Activated CD4-positive, alpha-beta T cell treated with anti-CD3 and anti-CD28 coated beads, Interleukin-2, Interleukin-6, amounts not matched to agents 100 ng/mL and 50 ng/mL, durations not matched to agents 16 hours and 8 hours (primary cell): ENCODE results near the gene ACY1.

Experiments used
- DNase-seq: peaks from one replicate; pipeline ENCODE4 v3.0.0-alpha.2; 2020

The ACY1 gene

DNA sequence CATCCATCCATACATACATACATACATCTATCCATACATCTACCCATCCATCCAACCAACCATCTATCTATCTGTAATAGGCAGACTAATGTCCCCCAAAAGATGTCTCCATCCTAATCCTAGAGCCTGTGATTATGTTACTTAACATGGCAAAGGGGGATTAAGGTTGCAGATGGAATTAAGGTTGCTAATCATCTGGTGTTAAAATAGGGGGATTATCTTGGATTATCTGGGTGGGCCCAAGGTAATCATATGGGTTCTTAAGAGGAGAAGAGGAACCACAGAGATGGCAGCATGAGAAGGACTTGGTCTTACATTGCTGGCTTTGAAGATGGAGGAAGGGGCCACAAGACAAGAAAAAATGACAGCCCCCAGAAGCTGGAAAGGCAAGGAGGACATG lies 27.1 kb downstream of the ACY1 start:
- no peak for DNase-seq

DNA sequence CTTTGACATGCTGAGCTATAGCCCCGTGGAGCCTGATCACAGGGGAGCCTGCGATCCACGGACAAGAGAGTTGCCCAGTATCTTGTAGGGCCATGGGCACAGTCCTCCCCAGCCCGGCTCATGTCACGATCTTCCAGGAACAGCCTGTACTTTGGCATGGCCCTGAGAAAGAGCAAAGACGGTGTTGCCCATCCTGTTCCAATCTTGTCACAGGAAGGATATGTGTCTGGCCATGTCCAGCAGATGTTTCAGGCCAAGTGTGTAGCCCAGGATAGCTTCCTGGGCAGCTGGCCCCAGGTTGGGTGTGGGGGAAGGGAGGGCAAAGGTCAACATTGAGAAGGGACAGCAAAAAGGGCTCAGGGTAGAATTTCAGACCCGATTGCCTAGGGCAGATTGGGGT lies 29.4 kb downstream of the ACY1 start:
- DNase-seq, result no peak

DNA sequence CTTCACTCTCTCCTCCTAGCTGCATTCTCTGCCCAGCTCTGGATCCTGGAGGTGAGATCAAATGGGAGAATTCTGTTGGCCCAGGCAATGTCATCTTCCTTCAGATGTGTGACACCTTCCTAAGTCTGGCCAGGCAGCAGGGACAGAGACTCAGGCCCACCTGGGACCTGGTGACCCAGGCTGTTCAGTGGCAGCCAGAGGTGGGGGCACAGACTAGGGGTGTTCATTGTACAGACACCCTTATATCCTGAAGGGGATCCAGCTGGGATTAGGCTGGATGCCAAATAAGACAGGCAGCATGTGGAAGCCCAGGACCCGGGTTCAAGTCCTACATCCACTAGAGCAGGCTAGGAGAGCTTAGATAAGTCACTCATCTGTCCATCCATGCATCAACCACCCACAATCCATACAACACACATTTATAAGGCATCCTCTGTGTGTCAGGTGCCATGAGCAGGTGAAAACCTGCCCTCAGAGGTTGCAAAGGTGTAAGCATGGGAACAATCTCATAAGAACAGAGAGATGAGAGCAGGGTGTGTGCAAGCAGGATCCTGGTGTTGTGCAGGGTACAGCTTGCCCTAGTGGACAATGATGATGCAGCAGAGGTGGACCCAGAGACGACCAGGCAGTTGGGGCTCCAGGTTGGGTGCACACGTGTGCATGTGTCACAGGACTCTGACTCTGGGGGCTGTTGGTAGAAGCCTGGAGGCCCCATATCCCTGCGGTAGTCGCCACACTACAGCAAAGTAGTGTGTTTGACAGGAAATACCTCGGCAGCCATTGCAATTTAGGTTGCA lies 30.7 kb downstream of the ACY1 start:
- DNase-seq, result no peak

DNA sequence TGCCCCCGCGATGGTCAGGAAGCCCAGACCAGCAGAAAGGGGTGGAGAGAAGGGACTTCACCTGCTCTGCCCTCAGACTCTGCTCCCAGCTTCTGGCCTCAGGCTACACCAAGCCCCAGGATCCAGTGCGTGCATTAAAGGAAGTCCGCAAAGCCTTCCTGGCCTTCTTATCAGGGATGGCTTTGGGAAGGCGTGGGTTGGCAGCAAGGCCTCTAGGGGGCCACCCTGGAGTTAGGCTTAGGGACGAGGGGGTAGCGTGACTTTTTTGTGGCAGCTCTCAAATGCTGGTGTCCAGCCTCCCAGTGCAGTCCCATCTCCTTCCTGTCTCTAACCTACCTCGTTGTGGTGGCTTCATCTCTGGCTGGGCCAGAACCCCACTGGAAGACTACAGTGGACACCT lies 31.3 kb downstream of the ACY1 start:
- DNase-seq, result no peak

DNA sequence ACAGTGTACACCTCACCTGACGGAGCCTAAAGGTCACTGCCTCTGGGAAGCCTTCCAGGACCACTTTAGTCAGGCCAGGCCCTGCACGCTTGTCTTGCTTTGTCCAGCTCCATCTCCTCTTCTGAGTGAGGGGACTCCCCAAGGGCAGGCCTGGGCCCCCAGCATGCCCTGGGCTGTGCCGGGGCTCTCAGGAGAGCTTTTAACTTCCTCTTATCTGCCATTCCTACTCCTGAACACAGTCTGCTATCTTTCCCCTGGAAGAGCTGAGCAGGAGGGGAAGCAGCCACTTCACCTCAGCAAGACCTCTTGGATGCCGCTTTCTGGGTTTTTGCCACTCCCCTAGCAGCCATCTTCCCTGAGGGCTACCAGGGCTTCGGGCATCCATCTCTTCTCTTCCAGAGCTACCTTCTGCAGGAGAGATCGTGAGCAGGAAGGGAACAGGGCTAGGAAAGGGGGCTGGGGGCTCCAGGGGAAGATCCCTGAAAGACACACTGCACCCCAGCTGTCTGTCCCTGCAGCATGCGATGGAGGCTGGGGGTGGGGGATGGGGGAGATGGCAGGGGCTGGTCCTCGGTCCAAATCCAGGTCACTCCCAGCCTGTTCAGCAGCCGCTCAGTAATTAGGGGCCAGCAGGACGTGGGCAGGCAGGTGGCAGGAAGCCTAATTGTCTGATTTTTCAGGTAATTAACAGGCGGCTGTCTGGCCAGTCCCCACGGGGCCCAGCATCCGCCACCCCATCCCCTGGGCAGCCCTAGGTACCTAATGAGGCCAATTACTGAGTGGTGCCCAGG lies 32.3 kb downstream of the ACY1 start:
- DNase-seq, result no peak

DNA sequence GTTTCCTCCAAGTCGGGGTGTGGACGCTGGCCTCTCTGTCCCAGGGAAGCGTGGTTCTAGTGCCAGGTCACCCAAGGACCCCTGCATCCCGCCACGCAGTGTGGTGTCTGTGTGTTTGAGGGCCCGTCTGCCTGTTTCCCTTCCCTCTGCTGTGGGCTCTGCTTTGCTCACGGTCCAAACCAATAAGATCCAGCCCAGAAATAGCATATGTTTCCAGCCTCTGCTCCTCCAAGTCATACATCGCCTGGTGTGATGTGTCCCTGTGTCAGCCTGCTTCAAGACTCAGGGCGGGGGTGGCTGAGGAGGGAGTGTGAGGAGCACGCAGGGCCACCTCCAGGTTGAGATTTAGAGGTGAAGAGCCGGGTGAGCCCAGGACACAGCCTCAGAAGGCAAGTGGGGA lies 34.3 kb downstream of the ACY1 start:
- no peak for DNase-seq

DNA sequence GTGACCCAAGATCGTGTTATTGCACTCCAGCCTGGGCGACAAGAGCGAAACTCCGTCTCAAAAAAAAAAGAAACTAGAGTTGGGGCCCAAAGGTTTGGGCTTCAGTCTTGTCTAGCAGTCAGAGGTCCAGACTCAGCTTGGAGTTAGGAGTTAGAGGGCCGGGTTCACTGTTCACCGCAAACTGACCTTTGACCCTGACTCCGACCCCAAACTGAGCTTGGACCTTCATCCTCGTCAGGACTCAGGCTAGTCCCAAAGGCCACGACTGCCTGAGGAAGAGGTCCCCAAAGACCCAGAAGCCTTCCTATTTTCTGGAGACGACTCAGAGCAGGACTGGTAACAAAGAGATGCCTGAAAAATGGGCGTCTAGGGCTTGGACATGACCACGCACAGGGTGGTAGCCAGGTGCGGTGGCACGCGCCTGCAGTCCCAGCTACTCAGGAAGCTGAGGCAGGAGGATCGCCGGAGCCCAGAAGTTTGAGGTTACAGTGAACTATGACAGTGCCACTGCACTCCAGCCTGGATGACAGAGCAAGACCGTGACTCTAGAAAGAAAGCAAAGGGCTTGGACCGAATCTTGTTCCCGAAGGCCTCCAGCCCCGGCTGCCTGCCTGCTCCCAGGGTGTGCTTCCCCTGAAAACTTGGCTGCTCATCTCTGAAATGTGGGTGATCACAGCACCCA lies 35.1 kb downstream of the ACY1 start:
- DNase-seq, result no peak

DNA sequence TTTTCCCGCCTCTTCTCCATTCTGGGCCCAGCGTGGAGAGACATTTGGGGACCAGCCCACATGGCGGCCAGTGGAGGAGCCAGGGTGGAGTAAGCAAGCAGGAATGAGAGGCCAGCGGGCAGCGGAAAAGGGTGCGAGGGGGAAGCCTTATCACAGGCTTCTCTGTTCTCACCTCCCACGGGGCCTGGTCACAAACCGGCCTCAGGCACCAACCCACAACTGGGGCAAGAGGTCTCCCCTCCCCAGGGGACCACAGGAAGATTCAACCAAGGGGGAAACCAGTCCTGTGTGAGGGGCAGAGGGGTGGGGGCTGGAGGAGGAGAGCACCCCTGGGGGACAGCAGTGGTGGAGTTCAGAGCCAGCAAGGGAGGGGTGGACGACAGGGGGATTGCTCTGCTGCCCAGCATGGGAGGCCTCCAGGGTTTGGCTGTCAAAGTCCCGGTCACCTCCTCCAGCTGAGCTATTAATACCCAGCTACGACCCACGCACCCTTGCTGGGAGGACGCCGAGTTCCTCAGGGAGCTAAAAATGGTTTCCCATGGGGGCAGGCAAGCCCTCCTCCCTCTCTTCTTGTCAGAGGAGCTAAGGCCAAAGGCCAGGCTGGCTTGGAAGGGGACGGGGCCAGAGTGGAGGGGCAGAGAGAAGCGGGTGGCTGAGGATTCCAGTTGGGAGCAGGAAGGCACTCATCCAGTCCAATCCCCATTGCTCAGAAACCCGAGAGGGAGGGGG lies 36.2 kb downstream of the ACY1 start:
- no peak for DNase-seq

DNA sequence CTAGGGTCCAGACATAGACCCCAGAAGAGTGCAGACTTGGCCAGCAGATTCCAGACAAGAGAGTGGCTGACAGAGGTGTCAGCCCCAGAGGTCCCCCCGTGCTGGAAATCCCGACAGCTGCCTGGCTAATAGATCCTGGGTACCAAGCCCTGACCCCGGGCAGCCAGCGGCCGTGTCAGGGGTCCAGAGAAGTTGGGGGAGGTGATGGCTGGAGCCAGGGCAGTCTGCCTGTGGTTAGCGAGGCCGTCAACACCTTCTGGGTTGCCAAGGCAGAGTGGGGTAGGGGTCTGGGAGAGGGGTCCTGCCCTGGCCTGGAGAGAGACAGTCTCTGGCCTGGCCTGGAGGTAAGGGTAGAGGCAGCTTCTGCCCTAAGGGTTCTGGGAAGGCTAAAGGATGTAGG lies 37.5 kb downstream of the ACY1 start:
- no peak for DNase-seq

DNA sequence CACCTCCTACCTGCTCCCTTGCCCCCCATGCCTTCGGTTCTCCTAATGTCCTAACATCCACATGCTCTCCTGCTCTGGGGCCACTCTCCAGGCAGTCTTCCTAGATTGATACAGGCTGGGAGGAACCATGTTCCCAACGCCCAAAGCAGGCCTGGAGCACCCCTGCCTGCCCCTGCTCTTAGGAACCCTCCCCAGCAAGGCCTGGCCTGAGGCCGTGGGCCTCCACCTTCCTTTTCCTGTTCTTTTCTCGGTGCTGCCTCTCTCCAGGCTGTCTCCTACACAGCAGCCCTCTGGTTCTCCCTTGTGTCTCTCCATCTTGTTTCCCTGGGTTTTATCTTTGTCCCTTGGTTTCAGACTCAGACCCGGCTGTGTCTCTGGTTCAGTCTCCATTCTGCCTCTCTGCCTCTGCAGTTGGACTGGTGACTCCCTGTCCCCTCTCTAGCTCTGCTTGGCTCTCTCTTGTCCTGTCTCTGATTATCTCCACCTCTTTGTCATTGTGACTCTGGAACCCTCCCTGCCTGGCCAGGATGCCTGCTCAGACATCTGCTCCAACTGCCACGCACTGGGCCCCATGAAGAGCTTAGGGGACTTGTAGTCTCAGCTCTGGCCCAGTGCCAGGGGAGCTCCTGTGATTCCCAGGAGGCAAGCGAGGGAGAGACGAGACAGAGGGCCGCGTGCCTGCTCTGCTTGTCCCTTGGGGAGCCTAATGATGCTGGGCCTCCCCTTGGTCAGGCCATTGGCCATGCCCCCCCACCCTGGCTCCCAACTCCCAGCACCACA lies 38.3 kb downstream of the ACY1 start:
- DNase-seq, result no peak

DNA sequence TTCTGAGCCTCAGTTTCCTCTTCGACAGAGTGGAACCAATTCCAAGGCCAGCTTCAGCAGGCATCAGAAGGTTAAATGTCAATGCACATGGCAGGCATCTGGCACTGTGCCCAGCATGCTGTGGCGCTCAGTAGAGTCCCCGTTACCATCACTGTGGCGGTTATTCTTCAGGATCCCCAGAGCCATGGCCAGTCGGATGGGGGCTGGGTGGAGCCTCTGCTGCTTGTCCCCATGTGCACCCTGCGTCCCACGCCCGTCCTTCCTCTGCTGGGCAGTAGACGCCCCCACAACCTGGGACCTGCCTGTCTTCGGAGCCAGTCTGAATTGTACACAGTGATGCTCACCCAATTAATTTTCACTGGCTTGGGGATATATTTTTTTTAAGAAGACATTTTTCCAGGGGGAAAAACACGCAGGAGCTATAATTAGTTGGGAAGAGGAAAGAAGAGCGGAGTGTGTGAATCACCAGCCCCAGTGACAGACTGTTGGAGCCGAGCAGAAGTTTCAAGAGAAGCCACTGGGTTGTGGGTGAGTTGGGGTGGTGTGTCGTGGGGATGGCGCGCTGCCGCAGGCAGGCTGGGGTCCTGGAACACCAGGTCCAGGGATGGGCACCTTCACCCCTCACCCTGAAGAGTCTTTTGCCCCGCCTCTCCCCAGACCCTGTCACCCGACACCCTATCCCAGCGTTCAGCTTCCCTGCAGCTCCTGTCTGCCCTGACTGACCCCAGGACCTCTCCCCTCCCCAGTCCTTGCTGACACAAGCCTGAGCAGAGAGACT lies 39.2 kb downstream of the ACY1 start:
- DNase-seq, result no peak

DNA sequence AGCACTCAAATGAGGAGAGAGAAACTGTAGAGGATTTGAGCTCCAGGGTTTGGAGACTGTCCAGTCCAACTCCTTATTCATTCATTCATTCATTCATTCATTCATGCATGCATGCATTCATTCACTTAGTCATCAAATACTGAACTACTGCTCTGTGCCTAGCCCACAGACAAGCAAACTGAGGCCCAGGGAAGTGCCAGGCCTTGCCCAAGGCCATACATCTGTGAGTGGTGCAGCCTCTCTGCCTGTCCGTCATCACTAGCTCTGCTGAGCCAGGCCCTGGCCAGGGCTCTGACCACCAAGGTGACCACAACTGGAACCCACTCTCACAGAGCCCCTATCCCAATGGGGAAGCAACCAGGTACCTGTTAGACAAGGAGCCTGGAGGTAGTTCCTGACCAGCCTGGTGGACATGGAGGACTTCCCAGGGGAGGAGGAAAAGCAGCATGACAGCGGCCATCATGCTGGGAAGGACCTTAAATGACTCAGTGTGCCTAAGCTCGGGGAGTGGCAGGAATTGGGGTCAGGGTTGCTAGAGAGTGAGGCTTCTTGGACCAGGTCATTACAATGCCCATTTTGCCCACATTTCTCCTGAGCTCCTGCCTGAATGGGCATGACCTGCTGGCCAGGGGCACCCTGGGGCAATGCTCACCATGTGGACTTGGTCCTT lies 39.9 kb downstream of the ACY1 start:
- no peak for DNase-seq

DNA sequence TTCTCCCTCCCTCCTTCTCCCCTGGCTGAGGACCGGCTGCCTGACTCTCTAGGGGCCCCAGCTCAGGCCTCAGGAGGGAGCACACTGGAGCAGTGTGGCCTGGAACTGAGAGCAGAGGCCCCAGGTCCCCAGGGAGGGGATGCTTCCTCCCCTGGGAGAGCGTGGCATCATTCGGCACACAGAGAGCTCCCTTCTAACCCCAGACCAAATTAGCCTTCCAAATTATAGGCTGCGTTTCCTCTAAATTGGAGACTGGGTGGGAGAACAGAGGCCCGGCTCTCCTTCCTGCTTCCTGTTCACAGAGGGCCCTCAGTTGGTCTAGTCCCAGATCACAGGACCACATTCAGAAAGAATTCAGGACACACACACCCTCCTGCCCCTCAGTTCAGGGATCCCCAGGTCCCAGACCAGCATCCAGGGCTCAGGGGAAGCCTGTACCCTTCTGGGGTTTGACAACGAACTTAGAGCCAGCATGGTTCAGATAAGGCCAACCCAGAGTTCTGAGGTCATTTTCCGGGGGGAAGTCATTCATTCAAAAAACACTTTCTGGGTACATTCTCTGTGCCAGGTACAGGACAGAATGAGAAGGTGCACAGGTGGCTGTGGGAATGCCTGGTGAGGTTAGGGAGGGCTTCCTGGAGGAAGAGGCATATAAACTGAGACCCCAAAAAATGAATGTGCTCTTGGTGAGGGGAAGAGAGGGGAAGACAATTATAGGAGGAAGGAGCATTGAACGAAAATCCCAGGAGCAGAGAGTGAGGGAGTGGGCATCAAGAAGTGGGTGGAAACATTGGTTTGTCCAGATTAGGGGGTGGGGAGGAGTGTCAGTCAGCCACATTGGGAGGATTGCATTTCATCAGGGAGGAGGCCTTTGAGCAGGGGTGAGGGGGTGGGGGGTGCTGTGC lies 40.8 kb downstream of the ACY1 start:
- no peak for DNase-seq

DNA sequence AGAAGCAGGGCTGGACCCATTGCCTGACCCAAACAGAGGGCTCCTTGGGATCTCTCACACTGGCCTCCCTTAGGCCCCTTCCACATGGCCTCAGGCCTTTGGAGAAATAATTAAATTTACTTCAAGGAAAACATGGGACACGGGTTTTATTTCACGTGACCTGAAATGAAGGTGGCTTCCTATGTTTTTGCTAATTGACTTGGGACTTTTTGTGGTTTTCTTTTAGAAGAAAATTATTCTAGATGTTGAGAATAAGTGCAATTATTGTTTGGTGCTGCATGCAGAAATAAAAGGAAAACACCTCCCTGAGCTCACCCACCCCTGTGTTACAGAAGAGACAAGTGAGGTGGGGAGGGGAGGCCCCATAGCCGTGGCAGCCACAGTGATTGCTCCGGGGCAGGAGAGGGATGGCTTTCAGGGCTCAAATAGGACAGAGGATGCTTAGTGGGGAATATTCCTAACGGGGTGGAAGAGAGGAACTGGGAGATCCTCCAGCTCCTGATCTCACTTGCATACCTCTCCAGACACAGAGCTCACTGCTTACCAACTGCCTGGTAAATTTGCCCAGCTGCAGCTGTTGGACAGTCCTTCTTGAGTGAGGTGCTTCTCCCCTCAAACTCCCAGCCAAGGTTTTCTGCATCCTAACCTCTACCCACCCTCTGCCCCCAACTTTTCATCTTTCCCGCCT lies 41.6 kb downstream of the ACY1 start:
- no peak for DNase-seq

DNA sequence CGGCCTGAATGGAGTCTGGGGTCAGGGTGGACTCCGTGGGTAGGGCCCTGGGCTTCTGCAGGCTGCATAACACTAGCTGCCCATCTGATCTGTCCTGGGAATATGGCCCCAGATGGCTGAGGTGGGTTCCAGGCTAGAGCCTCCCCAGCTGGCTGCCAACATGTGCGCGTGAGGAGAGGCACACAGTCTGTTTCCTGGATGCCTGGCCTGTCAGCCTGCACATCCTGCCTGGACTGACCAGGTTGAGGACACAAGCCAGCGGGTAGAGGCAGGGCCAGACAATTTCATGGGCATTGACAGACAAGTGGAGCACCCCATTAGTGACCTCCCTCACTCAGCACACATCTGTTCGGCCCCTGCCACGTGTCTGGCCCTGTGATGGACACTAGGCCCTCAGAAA lies 42.1 kb downstream of the ACY1 start:
- no peak for DNase-seq

DNA sequence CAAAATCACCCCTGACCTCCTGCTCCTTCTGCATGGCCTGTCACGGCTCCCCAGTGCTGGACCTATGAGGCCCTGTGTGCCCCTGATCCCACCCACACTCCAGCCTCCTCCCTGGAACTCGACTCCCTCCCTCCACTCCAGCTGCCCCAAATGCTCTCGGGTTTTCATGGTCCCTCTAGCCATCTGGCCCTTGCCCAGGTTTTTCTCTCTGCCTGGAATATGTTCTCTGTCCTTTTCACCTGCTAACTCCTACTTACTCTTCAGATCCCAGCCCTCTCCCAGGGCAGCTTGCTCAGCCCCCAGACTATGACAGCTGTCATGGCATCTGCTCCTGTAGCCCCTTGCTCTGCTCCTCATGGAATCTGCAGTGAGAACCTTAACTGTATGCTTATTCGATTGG lies 42.7 kb downstream of the ACY1 start:
- no peak for DNase-seq

DNA sequence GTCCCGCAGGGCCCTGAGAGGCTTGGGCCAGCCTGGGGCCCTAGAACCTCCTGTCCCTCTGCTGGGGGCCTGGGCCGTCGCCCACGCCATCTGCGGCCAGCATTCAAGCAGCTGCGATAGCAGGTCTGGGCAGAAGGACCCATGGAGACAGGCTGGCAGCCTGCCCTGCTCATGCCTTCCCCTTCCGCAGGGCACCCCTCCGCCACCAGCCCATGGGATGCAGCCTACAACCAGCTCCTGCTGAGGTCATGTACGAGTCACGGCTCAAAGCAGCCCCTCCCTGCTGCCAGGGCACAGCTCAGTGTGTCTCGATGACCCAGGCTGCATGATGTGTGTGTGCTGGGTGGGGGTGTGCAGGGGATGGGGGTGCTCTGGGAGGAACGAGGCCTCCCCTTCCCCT lies 45.2 kb downstream of the ACY1 start:
- DNase-seq, result no peak

DNA sequence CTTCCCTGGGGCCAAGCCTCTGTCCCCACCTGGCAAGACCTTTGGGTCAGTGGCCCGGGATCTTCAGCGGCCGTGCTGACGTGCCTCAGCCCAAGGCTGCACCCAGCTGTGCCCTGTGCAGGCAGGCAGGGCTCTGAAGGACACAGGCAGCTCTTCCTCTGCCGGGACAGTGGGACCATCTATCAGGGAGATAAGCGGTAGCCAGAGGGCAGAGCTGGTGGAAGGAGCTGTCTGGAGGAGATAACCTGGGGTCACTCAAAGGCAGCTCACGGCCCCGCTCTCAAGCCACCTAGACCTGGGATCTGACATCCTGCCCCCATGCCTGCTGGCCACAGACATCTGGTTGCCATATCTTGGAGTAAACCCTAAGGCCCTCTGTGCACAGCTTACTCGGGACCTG lies 45.7 kb downstream of the ACY1 start:
- no peak for DNase-seq

DNA sequence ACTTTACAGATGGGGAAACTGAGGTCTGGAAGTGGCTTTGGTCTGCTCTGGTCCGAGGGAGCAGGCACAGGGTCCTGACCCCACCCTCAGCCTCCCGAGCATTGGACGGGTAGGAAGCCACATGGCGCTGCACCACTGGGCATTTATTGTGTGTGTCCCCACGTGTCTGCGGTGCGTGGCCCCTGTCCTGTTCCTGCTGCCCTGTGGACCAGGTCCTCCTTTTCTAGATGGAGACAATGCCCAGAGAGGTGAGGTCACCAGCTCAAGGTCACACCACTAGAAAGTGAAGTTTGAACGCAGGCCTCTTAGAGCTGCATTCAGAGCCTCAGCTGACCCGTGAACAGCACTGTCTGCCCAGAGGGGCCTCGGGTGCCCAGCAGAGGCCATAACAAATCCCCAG lies 46.2 kb downstream of the ACY1 start:
- DNase-seq, result no peak
